Raji (cell line): Measurements from ENCODE around the gene BRICD5.

ENCODE experiments used
- POLR2A ChIP-seq: IDR thresholded peaks from 2 replicates; pipeline ENCODE4 v1.6.1; 2011; ENCODE audit warnings: low read depth, low read length, control low read depth; ENCODE audit not compliant: insufficient read depth

Gene BRICD5

GRCh38 chr16:2199095-2199494, 11.6 kb downstream of the BRICD5 start:
- no peak for TF ChIP-seq POLR2A

DNA sequence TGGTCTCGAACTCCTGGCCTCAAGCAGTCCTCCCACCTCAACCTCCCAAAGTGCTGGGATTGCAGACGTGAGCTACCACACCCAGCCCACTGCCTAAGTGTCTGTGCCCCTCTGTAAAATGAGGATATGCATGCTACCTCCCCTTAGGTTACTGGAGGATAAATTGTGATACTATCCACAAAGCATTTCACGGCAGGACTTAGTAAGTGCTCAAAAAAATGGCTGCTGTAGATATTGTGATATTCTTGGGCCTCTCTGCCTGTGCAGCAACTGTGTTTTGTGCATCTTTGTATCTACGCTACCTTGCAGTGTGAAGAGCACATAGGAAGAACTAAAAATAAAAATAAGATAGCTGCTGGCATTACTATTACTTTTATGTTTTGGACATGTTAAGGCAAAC, 12.4 kb downstream of the BRICD5 start:
- TF ChIP-seq POLR2A: no peak

GRCh38 chr16:2197765-2198164, 12.9 kb downstream of the BRICD5 start:
- TF ChIP-seq POLR2A: no peak

DNA sequence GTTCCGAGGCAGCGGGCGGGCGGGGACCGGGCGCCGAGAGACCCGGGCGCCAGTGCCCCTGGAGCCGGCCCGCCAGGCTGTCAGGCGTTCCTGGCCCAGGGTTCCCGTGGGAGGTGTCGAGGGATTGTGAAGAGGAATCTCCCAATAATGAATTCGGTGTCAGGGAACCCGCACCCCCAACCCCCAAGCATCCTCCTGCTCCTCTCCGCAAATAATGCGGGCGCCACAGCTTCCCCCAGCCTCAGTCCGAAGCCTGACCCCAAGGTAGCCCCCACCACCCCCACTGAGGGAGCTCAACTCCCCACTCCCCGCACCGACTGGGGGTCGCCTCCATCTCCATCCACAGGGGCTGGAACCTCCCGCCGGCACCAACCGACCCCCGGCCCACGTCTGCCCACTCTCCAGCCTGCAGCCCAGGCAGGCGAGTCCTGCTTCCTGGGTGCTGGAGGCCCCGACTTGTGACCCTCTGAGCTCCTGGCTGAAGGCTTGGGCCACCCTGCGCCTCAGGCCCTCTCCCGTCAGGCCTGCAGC, 13.6 kb downstream of the BRICD5 start:
- TF ChIP-seq POLR2A: no peak

GRCh38 chr16:2196162-2196980, 14.3 kb downstream of the BRICD5 start, which contains the start of gene CASKIN1:
TSS of gene CASKIN1 (minus strand) at chr16:2196605. CDS start at chr16:2196432, 173 bp downstream.
- TF ChIP-seq POLR2A: no peak

- no peak for TF ChIP-seq POLR2A
These were observed 15.1 kb downstream of the BRICD5 start for GRCh38 chr16:2195322-2196161.

- TF ChIP-seq POLR2A: no peak
These were observed 15.8 kb downstream of the BRICD5 start for GRCh38 chr16:2194852-2195321.

GRCh38 chr16:2194166-2194834, 16.4 kb downstream of the BRICD5 start:
- no peak for TF ChIP-seq POLR2A

DNA sequence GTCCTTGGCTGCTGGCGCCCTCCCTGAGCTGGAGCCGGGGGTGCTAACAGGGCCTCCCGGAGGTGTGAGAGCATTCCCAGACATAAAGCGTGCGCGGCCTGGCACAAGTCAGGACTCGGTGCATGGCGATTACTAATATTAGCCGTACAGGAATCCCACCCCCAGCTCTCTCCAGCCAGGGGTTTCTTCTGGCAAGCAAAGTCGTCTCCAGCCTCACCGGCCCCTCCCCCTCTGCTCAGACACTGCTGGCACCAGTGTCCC, 19.3 kb downstream of the BRICD5 start:
- no peak for TF ChIP-seq POLR2A

GRCh38 chr16:2190659-2191445, 19.8 kb downstream of the BRICD5 start:
- no peak for TF ChIP-seq POLR2A

DNA sequence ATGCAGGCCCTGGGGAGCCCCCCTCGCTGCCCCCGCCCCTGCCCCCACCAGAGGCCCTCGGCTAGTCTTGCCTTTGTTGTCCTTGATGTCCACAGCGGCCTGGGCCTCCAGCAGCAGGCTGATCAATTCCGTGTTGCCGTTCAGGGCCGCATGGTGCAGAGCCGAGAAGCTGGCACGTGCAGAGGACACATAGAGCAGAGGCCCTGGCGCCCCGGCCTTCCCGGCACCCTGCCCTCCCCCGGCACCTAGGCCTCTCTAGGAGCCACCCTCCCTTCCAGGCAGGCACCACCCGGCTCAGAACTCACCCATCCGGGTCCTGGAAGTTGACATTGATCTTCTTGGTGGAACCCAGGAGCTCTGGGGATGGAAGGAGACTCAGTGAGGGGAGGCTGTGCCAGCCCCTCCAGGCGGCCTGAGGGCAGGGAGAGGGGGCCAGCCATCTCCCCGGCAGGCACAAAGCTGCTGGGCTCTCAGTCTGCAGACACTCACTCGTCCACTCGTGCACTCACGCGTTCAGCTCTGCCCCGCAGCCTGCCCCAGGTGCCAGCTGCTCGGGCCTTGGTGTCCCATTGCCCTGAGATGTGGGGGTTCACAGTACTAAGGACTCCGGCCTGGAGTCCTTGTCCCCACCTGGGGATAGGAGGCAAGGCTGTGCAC, 20.5 kb downstream of the BRICD5 start:
- no peak for TF ChIP-seq POLR2A

DNA sequence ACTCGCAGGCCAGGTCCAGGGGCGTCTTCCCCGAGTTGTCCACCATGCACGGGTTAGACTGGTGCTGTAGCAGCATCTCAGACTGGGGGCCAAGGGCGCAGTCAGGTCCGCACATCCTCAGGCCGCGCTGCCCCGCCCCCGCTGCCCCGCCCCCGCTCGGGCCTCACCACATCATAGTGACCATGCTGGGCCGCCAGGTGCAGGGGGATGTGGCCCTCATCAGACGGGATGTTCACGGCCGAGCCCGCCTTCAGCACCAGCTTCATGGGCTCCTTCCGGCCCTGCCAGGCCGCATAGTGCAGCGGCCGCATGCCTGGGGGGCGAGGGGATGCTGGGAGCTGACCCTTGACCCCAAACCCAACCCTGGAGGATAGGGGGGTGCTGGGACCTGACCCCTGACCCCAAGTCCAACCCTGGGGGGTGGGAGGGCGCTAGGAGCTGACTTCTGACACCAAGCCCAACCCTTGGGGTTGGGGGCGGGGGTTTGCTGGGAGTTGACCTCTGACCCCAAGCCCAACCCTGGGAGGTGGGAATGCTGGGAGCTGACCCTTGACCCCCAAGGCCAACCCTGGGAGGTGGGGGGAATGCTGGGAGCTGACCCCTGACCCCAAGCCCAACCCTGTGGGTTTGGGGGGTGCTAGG, 21.3 kb downstream of the BRICD5 start:
- no peak for TF ChIP-seq POLR2A

DNA sequence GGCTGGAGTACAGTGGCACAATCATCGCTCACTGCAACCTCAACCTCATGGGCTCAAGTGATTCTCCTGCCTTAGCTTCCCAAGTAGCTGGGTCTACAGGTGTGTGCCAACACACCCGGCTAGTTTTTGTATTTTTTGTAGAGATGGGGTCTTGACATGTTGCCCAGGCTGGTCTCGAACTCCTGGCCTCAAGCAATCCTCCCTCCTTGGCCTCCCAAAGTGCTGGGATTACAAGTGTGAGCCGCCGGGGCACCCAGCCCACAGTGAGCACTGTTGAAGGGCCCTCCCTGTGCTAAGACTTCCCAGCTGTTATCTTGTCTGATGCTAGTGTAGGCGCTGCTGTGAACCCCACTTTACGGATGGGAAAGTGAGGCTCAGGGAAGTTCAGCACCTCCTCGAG, 22.3 kb downstream of the BRICD5 start:
- no peak for TF ChIP-seq POLR2A

DNA sequence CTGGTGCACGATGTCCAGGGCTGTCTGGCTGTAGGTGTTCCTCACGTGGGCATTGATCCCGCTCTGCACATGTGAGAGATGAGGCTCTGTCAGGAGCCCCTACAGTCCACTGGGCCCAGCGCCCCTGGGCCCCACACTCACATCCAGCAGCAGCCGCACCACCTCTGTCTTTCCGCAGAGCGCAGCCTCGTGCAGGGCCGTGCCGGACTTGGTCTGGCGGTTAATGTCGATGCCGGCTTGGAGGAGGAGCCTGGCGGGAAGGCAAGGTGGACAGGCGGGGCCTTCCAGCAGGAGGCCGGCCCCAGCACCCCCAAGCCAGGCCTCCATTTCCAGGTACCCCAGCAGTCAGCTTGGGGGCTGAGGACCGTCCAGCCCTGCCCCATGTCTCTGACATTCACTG, 23.5 kb downstream of the BRICD5 start:
- no peak for TF ChIP-seq POLR2A
